HCT116 (cell line): ENCODE data around the gene MBOAT7. TPM values are rescaled to one million over a fixed set of nuclear protein-coding genes. Genes with fewer than 3 reads are reported as not detected.

Experiments
- ATAC-seq: fragments of 200-7000 bp; cut with Tn5 transposase; 2 replicates; pipeline ENCODE4 v1.9.1; 2020; ENCODE audit warnings: mild to moderate bottlenecking, moderate library complexity
- BruUV-seq: library from RNA; stranded (reverse); fragments of 400-500 nt; replicated peaks from 2 replicates; lab custom pipeline; 2021; lab: Mats Ljungman, UMichigan
- CTCF ChIA-PET: fragments of 300-600 bp; sonication (Branson Sonifier 250); formaldehyde crosslinking; loops from one replicate; lab custom pipeline; 2021; ENCODE audit warnings: antibody characterized with exemption; lab: Charles Lee
- POLR2A ChIA-PET: fragments of 300-600, 350-600 bp; sonication (Branson Sonifier 250); formaldehyde crosslinking; loops from one replicate; lab custom pipeline; 2021; ENCODE audit warnings: antibody characterized with exemption; lab: Charles Lee
- RAD21 ChIA-PET, 2 experiments: fragments of 300-600 bp; sonication (Branson Sonifier 250); formaldehyde crosslinking; loops; one replicate each; lab custom pipeline; 2023; ENCODE audit warnings: low total read pairs in 2 of 2; ENCODE audit not compliant: uncharacterized antibody in 2 of 2, unreplicated experiment in 2 of 2, low non-redundant PET in 1 of 2; lab: Charles Lee
- DNase-seq: peaks from one replicate; pipeline ENCODE4 v3.0.0-alpha.2; 2010; ENCODE audit warnings: low read depth, low spot score
- H2AFZ ChIP-seq: fragments of 200-600 bp; shearing (Covaris generic), sonication (generic); 2 replicates; pipeline ENCODE4 v1.6.1; 2017; ENCODE audit warnings: low read depth, mixed run types, mixed read lengths, antibody characterized with exemption, low read length; ENCODE audit not compliant: poor library complexity, severe bottlenecking
- H3K27ac ChIP-seq: 2 replicates; pipeline ENCODE4 v1.5.1; 2012; ENCODE audit warnings: low read depth, low read length
- H3K27me3 ChIP-seq: fragments of 200-600 bp; sonication (generic); 2 replicates; pipeline ENCODE4 v1.6.1; 2016; ENCODE audit warnings: mixed run types, low read length, mixed read lengths; ENCODE audit not compliant: insufficient read depth
- H3K36me3 ChIP-seq, 2 experiments: fragments of 200-500 bp in 1 of 2; fragments of 200-600 bp in 1 of 2; sonication (Bioruptor generic) in 1 of 2; sonication (generic) in 1 of 2; 2 replicates each; pipeline versions ENCODE4 v1.5.1 to v1.6.1; 2014 to 2016; ENCODE audit warnings: low read length in 2 of 2, inconsistent platforms in 1 of 2, mixed read lengths in 1 of 2, mixed run types in 1 of 2; ENCODE audit not compliant: insufficient read depth in 2 of 2, control insufficient read depth in 1 of 2
- H3K4me1 ChIP-seq, 2 experiments: fragments of 200-600 bp in 1 of 2; sonication (generic) in 1 of 2; 2 replicates each; pipeline versions ENCODE4 v1.5.1 to v1.6.1; 2012 to 2017; ENCODE audit warnings: low read length in 2 of 2, inconsistent platforms in 1 of 2, mild to moderate bottlenecking in 1 of 2, mixed read lengths in 1 of 2, mixed run types in 1 of 2, moderate library complexity in 1 of 2; ENCODE audit not compliant: insufficient read depth in 2 of 2, control insufficient read depth in 1 of 2
- H3K4me2 ChIP-seq: fragments of 200-600 bp; sonication (generic); 2 replicates; pipeline ENCODE4 v1.6.1; 2017; ENCODE audit warnings: mixed run types, low read length, mixed read lengths
- H3K4me3 ChIP-seq, 2 experiments: fragments of 200-600 bp in 1 of 2; sonication (generic) in 1 of 2; replicated peaks in 1 of 2; 2 replicates each; pipeline ENCODE4 v1.5.1; 2011 to 2016; ENCODE audit warnings: low read length in 2 of 2, control low read depth in 1 of 2, low read depth in 1 of 2, mild to moderate bottlenecking in 1 of 2, mixed read lengths in 1 of 2, mixed run types in 1 of 2
- H3K79me2 ChIP-seq: fragments of 200-600 bp; sonication (generic); 2 replicates; pipeline ENCODE4 v1.6.1; 2017; ENCODE audit warnings: mild to moderate bottlenecking, mixed run types, low read length, moderate library complexity, mixed read lengths; ENCODE audit not compliant: insufficient read depth
- H3K9ac ChIP-seq: fragments of 200-600 bp; sonication (generic); 2 replicates; pipeline ENCODE4 v1.6.1; 2016; ENCODE audit warnings: low read length, mixed read lengths
- H3K9me2 ChIP-seq: fragments of 200-600 bp; sonication (generic), shearing (Covaris generic); 2 replicates; pipeline ENCODE4 v1.6.1; 2017; ENCODE audit warnings: mixed run types, mild to moderate bottlenecking, moderate library complexity; ENCODE audit not compliant: insufficient read depth
- H3K9me3 ChIP-seq, 2 experiments: fragments of 200-500 bp in 1 of 2; fragments of 200-600 bp in 1 of 2; sonication (Bioruptor generic) in 1 of 2; sonication (generic) in 1 of 2; 2 replicates each; pipeline ENCODE4 v1.6.1; 2014 to 2017; ENCODE audit warnings: low read length in 2 of 2, mixed read lengths in 2 of 2, inconsistent platforms in 1 of 2, low read depth in 1 of 2, mild to moderate bottlenecking in 1 of 2, mixed run types in 1 of 2, moderate library complexity in 1 of 2; ENCODE audit not compliant: control insufficient read depth in 1 of 2, insufficient read depth in 1 of 2
- H4K20me1 ChIP-seq: fragments of 200-600 bp; sonication (generic), shearing (Covaris generic); 2 replicates; pipeline ENCODE4 v1.6.1; 2017; ENCODE audit warnings: mixed run types, mild to moderate bottlenecking, moderate library complexity; ENCODE audit not compliant: insufficient read depth
- CBX3 ChIP-seq: IDR thresholded peaks from 2 replicates; pipeline ENCODE4 v1.6.1; 2012; ENCODE audit warnings: low read depth
- EGR1 ChIP-seq: IDR thresholded peaks from 2 replicates; pipeline ENCODE4 v1.6.1; 2012; ENCODE audit warnings: low read depth
- ELF1 ChIP-seq: IDR thresholded peaks from 2 replicates; pipeline ENCODE4 v1.6.1; 2012; ENCODE audit warnings: low read depth, borderline replicate concordance
- EZH2 ChIP-seq: fragments of 200-600 bp; sonication (generic); IDR thresholded peaks from 2 replicates; pipeline ENCODE4 v1.6.1; 2017; ENCODE audit warnings: antibody characterized with exemption, mixed run types
- JUND ChIP-seq: IDR thresholded peaks from 2 replicates; pipeline ENCODE4 v1.6.1; 2012
- POLR2AphosphoS5 ChIP-seq: IDR thresholded peaks from 2 replicates; pipeline ENCODE4 v1.6.1; 2011; ENCODE audit warnings: mild to moderate bottlenecking, low read depth, low read length, moderate library complexity
- RAD21 ChIP-seq: IDR thresholded peaks from 2 replicates; pipeline ENCODE4 v1.6.1; 2012; ENCODE audit warnings: low read depth, mild to moderate bottlenecking
- SIN3A ChIP-seq: IDR thresholded peaks from 2 replicates; pipeline ENCODE4 v1.6.1; 2012; ENCODE audit warnings: low read depth
- SRF ChIP-seq: IDR thresholded peaks from 2 replicates; pipeline ENCODE4 v1.6.1; 2012; ENCODE audit warnings: low read depth
- TCF7L2 ChIP-seq: IDR thresholded peaks from 2 replicates; pipeline ENCODE4 v1.7.0; 2011; ENCODE audit warnings: borderline replicate concordance, inconsistent platforms; ENCODE audit not compliant: insufficient read depth, insufficient read length; ENCODE audit errors: extremely low read depth
- ZNF274 ChIP-seq: fragments of 200-500 bp; sonication (Bioruptor generic); IDR thresholded peaks from 2 replicates; pipeline ENCODE4 v1.6.1; 2014; ENCODE audit warnings: mild to moderate bottlenecking, low read depth, low read length, inconsistent platforms
- intact Hi-C: fragments of 100-400 bp; cut with micrococcal nuclease; formaldehyde crosslinking; loops from 2 replicates; pipeline ENCODE4 v1.10.0; 2022
- total RNA-seq: library from RNA; stranded (reverse); gene quantifications from one replicate; pipeline ENCODE4 v1.2.1, GENCODE V29; 2021; ENCODE audit not compliant: unreplicated experiment
- TF ChIP-seq, protein P1 (sequence below): IDR thresholded peaks from 2 replicates; pipeline ENCODE4 v1.6.1; 2012; ENCODE audit warnings: low read depth
- TF ChIP-seq, protein P2 (sequence below): IDR thresholded peaks from 2 replicates; pipeline ENCODE4 v1.6.1; 2012

The MBOAT7 gene
- total RNA-seq, 1 experiment from 2014 or later, result 113 TPM

DNA sequence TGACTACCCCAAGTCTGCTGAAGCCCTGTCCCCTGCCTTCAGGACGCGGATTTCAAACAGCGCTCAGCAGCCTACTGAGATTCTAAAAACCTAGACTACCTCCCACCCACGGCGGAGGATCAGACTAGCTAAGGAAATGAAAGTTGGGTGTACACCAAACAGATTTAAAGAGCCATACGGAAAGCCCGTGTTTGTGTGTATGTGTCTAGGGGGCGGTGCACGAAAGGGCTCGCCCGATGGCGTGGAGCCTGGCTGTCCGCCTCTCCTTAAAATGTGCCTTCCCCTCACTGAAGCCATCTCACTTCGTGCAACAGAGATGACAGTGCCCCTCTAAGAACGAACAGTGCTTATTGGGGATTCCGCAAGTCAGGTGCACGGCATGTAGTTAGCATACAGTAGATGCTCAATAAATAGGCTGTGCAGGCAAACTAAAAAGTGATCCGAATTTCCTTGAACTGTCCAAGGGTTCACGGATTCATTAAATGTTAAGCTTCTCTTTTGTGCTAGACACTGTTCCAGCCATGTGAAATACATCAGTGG lies 30.5 kb downstream of the MBOAT7 start (continued):
- TF ChIP-seq, protein P1, sequence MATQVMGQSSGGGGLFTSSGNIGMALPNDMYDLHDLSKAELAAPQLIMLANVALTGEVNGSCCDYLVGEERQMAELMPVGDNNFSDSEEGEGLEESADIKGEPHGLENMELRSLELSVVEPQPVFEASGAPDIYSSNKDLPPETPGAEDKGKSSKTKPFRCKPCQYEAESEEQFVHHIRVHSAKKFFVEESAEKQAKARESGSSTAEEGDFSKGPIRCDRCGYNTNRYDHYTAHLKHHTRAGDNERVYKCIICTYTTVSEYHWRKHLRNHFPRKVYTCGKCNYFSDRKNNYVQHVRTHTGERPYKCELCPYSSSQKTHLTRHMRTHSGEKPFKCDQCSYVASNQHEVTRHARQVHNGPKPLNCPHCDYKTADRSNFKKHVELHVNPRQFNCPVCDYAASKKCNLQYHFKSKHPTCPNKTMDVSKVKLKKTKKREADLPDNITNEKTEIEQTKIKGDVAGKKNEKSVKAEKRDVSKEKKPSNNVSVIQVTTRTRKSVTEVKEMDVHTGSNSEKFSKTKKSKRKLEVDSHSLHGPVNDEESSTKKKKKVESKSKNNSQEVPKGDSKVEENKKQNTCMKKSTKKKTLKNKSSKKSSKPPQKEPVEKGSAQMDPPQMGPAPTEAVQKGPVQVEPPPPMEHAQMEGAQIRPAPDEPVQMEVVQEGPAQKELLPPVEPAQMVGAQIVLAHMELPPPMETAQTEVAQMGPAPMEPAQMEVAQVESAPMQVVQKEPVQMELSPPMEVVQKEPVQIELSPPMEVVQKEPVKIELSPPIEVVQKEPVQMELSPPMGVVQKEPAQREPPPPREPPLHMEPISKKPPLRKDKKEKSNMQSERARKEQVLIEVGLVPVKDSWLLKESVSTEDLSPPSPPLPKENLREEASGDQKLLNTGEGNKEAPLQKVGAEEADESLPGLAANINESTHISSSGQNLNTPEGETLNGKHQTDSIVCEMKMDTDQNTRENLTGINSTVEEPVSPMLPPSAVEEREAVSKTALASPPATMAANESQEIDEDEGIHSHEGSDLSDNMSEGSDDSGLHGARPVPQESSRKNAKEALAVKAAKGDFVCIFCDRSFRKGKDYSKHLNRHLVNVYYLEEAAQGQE, result no peak
- no peak; the same call in 1 of the 2 replicates for TF ChIP-seq SIN3A
- TF ChIP-seq EGR1, result no peak
- no peak for TF ChIP-seq RAD21
- TF ChIP-seq JUND, result no peak
- TF ChIP-seq, protein P2, sequence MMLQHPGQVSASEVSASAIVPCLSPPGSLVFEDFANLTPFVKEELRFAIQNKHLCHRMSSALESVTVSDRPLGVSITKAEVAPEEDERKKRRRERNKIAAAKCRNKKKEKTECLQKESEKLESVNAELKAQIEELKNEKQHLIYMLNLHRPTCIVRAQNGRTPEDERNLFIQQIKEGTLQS, result no peak
- TF ChIP-seq ELF1, result no peak
- no peak for TF ChIP-seq ZNF274
- no peak; the same call in 1 of the 2 replicates for TF ChIP-seq POLR2AphosphoS5

DNA sequence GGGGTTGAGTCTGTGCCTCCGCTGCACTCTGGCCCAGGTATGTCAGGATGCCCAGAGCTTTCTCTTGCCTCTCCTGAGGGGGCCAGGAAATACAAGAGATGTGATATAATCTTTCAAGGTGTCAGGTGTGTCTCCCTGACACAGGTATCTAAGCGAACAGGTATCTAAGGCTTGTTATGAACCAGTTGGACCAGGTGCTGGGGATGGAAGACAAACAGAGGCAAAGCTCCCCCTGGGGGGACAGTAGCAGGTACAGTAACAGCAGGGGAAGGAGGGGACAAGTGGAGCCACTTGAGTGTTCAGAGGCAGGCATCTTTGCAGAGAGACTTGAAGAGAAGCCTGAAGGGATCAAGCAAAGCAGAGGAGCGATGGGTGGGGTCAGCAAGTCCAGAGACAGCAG lies 32.4 kb downstream of the MBOAT7 start:
- H3K4me3 ChIP-seq, result no peak overlapping the region
- TF ChIP-seq TCF7L2 (no peak), RAD21 (no peak), POLR2AphosphoS5 (no peak), CBX3 (no peak), EZH2 (no peak), EGR1 (no peak), SRF (no peak)
- no peak overlapping the region for H2AFZ ChIP-seq
- peaks cover 8% of the 10 kb centered on the region for H3K79me2 ChIP-seq
- H3K27ac ChIP-seq, result no peak overlapping the region
- ATAC-seq (no peak), DNase-seq (no peak)
- H3K36me3 ChIP-seq, result peaks cover 45 to 47% of the 10 kb centered on the region in 2 experiments; a peak in 3 of 4 replicates
- no peaks in the 10 kb centered on the region for H3K9me2 ChIP-seq
- CTCF ChIA-PET, result no interaction called here
- BruUV-seq, result no TSS peak
- intact Hi-C loops, result no loop called here
- POLR2A ChIA-PET, result interaction anchor here (1.6 kb wide), 1 partner anchor 41 kb away, joined by 4 read pairs; the partner anchor contains the start of genes PRPF31 and TFPT
- H3K4me2 ChIP-seq, result no peak overlapping the region
- H4K20me1 ChIP-seq, result no peaks in the 10 kb centered on the region
- H3K27me3 ChIP-seq, result no peaks in the 10 kb centered on the region
- RAD21 ChIA-PET, result no interaction called here
- H3K4me1 ChIP-seq, result peaks cover 18 to 30% of the 10 kb centered on the region in 2 experiments
- H3K9ac ChIP-seq, result no peak overlapping the region
- no peaks in the 10 kb centered on the region for H3K9me3 ChIP-seq
